HepG2 (cell line): ENCODE results near the gene PRPF38A. TPM values are rescaled to one million over a fixed set of nuclear protein-coding genes. Genes with fewer than 3 reads are reported as not detected.
A peak's percentile ranks its signal among the peaks of the same experiment; 100 is the strongest.

Source experiments
- FIP1L1 ChIP-seq: fragments of 200-400 bp; formaldehyde crosslinking; IDR thresholded peaks from 2 replicates; pipeline ENCODE4 v1.6.1; 2018; ENCODE audit warnings: low read depth, mild to moderate bottlenecking, low read length, moderate library complexity, borderline replicate concordance; ENCODE audit not compliant: insufficient read depth
- FOXA3 ChIP-seq: IDR thresholded peaks from 2 replicates; pipeline ENCODE4 v1.6.1; 2016; ENCODE audit warnings: missing genetic modification reagents, missing compliant biosample characterization
- THRA ChIP-seq: sonication (generic); formaldehyde crosslinking; IDR thresholded peaks from 2 replicates; pipeline ENCODE4 v1.4.0; 2020; ENCODE audit warnings: missing genetic modification reagents, borderline replicate concordance
- ZNF253 ChIP-seq: sonication (generic); formaldehyde crosslinking; IDR thresholded peaks from 2 replicates; pipeline ENCODE4 v1.8.0; 2022; ENCODE audit warnings: mild to moderate bottlenecking, missing genetic modification reagents, borderline replicate concordance
- ZNF563 ChIP-seq: sonication (generic); formaldehyde crosslinking; IDR thresholded peaks from 2 replicates; pipeline ENCODE4 v1.8.0; 2022; ENCODE audit warnings: mild to moderate bottlenecking, moderate library complexity, missing genetic modification reagents
- polyA plus RNA-seq, 8 experiments: library from polyadenylated mRNA; depleted of rRNA in 3 of 8; stranded (reverse) in 7 of 8; unstranded in 1 of 8; fragments of >200 nt; fragmentation: Illumina TruSeq in 4 of 8; extraction: Trizol in 4 of 8; gene quantifications; 2 replicates each; pipeline versions ENCODE4 v1.2.1 to v1.2.3, GENCODE V29; 2011 to 2016; ENCODE audit warnings: low read depth in 4 of 8, missing spikeins in 1 of 8, mixed read lengths in 1 of 8; ENCODE audit not compliant: insufficient read depth in 1 of 8
- total RNA-seq, 5 experiments: library from RNA; depleted of rRNA; stranded (reverse); fragments of >200 nt; fragmentation: Illumina TruSeq; extraction: Trizol; gene quantifications; 2 replicates each; pipeline ENCODE4 v1.2.3, GENCODE V29; 2016; ENCODE audit warnings: low read depth in 1 of 5
- TF ChIP-seq, protein P1 (sequence below): sonication (generic); formaldehyde crosslinking; IDR thresholded peaks from 2 replicates; pipeline ENCODE4 v1.4.0; 2020; ENCODE audit warnings: missing genetic modification reagents
- TF ChIP-seq, protein P2 (sequence below): sonication (generic); formaldehyde crosslinking; IDR thresholded peaks from 2 replicates; pipeline ENCODE4 v1.4.0; 2020; ENCODE audit warnings: missing genetic modification reagents
- TF ChIP-seq, protein P3 (sequence below): sonication (generic); formaldehyde crosslinking; IDR thresholded peaks from 2 replicates; pipeline ENCODE4 v1.5.1; 2020; ENCODE audit warnings: mild to moderate bottlenecking, missing genetic modification reagents, moderate library complexity
- TF ChIP-seq, protein P4 (sequence below): sonication (generic); formaldehyde crosslinking; IDR thresholded peaks from one replicate; pipeline ENCODE4 v1.5.1; 2020; ENCODE audit warnings: mild to moderate bottlenecking, missing genetic modification reagents; ENCODE audit errors: not compliant biosample characterization

PRPF38A gene
- total and polyA plus RNA-seq, 2 of the 13 experiments (the other 11 are each of a cell fraction or from before 2014, with no cell fraction given), result 18.3 to 45.5 TPM

DNA sequence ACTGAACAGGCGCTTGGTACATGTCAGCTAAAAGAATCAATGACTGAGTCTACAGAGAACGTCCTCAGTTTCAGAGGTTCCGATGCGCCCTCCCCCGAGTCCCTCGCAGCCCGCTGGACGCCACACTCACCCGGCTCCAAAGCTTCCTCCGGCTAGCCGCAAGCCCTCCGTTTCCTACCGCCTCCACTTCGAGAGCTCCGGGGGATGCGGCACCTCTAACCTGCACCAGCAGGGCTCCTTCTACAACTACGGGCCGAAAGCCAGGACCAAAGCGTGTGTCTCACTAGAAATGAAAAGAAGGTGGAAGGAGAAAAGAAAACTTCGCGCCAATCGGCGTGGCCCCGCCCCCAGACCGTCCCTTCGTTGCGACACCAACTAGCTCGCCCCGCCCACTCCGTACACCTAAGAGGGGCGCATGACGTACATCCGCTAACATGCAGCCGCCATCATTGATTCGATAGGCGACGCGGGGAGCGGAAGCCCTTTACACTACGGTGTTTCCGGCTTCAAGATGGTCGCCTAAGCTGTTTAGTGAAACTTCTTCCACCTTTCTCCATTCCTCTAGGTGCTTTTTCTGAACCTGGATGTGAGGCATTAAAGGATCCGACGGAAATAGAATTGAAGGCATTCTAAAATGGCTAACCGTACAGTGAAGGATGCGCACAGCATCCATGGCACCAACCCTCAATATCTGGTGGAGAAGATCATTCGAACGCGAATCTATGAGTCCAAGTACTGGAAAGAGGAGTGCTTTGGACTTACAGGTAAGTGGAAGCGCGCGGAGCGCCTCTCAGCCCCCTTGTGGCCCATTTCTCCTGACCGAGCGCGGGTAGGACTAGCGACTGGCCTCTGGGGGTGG, at the start of gene PRPF38A, which contains the start of gene ORC1 (continued):
- no peak for TF ChIP-seq ZNF563
- TF ChIP-seq THRA (CRISPR knock-in tag), result no peak
- TF ChIP-seq, protein P1, sequence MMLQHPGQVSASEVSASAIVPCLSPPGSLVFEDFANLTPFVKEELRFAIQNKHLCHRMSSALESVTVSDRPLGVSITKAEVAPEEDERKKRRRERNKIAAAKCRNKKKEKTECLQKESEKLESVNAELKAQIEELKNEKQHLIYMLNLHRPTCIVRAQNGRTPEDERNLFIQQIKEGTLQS, result no peak
- TF ChIP-seq FOXA3 (CRISPR knock-in tag), result peak; percentile 55
- no peak for TF ChIP-seq ZNF253
- TF ChIP-seq, protein P2, sequence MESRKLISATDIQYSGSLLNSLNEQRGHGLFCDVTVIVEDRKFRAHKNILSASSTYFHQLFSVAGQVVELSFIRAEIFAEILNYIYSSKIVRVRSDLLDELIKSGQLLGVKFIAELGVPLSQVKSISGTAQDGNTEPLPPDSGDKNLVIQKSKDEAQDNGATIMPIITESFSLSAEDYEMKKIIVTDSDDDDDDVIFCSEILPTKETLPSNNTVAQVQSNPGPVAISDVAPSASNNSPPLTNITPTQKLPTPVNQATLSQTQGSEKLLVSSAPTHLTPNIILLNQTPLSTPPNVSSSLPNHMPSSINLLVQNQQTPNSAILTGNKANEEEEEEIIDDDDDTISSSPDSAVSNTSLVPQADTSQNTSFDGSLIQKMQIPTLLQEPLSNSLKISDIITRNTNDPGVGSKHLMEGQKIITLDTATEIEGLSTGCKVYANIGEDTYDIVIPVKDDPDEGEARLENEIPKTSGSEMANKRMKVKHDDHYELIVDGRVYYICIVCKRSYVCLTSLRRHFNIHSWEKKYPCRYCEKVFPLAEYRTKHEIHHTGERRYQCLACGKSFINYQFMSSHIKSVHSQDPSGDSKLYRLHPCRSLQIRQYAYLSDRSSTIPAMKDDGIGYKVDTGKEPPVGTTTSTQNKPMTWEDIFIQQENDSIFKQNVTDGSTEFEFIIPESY (CRISPR knock-in tag), result no peak
- TF ChIP-seq, protein P3, sequence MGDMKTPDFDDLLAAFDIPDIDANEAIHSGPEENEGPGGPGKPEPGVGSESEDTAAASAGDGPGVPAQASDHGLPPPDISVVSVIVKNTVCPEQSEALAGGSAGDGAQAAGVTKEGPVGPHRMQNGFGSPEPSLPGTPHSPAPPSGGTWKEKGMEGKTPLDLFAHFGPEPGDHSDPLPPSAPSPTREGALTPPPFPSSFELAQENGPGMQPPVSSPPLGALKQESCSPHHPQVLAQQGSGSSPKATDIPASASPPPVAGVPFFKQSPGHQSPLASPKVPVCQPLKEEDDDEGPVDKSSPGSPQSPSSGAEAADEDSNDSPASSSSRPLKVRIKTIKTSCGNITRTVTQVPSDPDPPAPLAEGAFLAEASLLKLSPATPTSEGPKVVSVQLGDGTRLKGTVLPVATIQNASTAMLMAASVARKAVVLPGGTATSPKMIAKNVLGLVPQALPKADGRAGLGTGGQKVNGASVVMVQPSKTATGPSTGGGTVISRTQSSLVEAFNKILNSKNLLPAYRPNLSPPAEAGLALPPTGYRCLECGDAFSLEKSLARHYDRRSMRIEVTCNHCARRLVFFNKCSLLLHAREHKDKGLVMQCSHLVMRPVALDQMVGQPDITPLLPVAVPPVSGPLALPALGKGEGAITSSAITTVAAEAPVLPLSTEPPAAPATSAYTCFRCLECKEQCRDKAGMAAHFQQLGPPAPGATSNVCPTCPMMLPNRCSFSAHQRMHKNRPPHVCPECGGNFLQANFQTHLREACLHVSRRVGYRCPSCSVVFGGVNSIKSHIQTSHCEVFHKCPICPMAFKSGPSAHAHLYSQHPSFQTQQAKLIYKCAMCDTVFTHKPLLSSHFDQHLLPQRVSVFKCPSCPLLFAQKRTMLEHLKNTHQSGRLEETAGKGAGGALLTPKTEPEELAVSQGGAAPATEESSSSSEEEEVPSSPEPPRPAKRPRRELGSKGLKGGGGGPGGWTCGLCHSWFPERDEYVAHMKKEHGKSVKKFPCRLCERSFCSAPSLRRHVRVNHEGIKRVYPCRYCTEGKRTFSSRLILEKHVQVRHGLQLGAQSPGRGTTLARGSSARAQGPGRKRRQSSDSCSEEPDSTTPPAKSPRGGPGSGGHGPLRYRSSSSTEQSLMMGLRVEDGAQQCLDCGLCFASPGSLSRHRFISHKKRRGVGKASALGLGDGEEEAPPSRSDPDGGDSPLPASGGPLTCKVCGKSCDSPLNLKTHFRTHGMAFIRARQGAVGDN (CRISPR knock-in tag), result peak; percentile 83
- TF ChIP-seq FIP1L1, result no peak
- TF ChIP-seq, protein P4, sequence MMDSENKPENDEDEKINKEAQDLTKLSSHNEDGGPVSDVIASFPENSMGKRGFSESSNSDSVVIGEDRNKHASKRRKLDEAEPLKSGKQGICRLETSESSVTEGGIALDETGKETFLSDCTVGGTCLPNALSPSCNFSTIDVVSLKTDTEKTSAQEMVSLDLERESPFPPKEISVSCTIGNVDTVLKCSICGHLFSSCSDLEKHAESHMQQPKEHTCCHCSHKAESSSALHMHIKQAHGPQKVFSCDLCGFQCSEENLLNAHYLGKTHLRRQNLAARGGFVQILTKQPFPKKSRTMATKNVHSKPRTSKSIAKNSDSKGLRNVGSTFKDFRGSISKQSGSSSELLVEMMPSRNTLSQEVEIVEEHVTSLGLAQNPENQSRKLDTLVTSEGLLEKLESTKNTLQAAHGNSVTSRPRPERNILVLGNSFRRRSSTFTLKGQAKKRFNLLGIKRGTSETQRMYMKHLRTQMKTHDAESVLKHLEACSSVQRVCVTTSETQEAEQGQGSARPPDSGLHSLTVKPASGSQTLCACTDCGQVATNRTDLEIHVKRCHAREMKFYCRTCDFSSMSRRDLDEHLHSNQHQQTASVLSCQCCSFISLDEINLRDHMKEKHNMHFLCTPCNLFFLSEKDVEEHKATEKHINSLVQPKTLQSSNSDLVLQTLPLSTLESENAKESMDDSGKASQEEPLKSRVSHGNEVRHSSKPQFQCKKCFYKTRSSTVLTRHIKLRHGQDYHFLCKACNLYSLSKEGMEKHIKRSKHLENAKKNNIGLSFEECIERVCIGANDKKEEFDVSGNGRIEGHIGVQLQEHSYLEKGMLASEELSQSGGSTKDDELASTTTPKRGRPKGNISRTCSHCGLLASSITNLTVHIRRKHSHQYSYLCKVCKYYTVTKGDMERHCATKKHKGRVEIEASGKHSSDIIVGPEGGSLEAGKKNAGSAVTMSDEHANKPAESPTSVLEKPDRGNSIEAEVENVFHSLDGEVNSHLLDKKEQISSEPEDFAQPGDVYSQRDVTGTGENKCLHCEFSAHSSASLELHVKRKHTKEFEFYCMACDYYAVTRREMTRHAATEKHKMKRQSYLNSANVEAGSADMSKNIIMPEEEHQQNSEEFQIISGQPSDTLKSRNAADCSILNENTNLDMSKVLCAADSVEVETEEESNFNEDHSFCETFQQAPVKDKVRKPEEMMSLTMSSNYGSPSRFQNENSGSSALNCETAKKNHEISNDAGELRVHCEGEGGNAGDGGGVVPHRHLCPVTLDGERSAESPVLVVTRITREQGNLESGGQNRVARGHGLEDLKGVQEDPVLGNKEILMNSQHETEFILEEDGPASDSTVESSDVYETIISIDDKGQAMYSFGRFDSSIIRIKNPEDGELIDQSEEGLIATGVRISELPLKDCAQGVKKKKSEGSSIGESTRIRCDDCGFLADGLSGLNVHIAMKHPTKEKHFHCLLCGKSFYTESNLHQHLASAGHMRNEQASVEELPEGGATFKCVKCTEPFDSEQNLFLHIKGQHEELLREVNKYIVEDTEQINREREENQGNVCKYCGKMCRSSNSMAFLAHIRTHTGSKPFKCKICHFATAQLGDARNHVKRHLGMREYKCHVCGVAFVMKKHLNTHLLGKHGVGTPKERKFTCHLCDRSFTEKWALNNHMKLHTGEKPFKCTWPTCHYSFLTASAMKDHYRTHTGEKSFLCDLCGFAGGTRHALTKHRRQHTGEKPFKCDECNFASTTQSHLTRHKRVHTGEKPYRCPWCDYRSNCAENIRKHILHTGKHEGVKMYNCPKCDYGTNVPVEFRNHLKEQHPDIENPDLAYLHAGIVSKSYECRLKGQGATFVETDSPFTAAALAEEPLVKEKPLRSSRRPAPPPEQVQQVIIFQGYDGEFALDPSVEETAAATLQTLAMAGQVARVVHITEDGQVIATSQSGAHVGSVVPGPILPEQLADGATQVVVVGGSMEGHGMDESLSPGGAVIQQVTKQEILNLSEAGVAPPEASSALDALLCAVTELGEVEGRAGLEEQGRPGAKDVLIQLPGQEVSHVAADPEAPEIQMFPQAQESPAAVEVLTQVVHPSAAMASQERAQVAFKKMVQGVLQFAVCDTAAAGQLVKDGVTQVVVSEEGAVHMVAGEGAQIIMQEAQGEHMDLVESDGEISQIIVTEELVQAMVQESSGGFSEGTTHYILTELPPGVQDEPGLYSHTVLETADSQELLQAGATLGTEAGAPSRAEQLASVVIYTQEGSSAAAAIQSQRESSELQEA, result peak; percentile 54
